ENCODE measurements around the gene PCDH7. TPM values are rescaled to one million over a fixed set of nuclear protein-coding genes. Genes with fewer than 3 reads are reported as not detected.

The PCDH7 gene
- total and polyA plus RNA-seq, 2 donors = 45.3 to 121 TPM

DNA sequence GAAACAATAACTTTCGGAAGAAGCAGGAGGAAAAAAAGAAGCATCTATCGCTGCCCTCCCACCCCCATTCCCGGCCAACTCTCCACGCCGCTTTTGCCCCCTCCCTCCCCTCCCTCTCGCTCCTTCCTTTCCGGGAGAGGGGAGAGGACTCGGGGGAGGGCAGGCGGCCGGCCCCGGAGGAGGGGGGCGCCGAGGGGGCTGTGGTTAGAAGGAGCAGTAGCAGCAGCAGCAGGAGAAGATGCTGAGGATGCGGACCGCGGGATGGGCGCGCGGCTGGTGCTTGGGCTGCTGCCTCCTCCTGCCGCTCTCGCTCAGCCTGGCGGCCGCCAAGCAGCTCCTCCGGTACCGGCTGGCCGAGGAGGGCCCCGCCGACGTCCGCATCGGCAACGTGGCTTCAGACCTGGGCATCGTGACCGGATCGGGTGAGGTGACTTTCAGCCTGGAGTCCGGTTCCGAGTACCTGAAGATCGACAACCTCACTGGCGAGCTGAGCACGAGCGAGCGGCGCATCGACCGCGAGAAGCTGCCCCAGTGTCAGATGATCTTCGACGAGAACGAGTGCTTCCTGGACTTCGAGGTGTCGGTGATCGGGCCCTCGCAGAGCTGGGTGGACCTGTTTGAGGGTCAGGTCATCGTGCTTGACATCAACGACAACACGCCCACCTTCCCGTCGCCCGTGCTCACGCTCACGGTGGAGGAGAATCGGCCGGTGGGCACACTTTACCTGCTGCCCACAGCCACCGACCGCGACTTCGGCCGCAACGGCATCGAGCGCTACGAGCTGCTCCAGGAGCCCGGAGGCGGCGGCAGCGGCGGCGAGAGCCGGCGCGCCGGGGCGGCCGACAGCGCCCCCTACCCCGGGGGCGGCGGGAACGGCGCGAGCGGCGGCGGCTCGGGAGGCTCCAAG is 1.3 kb downstream of the PCDH7 start:
- Histone ChIP-seq H3K4me1 (ENCODE audit: insufficient read depth) (no peaks in the 10 kb centered on the region), H3K4me3 (ENCODE audit: low read depth, low read length) (peak overlapping the region; percentile 67), H3K36me3 (ENCODE audit: insufficient read depth) (no peaks in the 10 kb centered on the region), H3K27ac (ENCODE audit: low read depth) (no peak overlapping the region)
- under 1% methylated on average over 94 of the region's 95 CpGs for WGBS
- no peak for DNase-seq (ENCODE audit: extremely low spot score)

DNA sequence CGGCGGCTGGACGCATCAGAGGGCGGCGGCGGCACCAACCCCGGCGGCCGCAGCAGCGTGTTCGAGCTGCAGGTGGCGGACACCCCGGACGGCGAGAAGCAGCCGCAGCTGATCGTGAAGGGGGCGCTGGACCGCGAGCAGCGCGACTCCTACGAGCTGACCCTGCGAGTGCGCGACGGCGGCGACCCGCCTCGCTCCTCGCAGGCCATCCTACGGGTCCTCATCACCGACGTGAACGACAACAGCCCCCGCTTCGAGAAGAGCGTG is 1.9 kb downstream of the PCDH7 start:
- Histone ChIP-seq H3K4me3 (ENCODE audit: low read depth, low read length) (peak overlapping the region; percentile 67), H3K36me3 (ENCODE audit: insufficient read depth) (no peaks in the 10 kb centered on the region), H3K4me1 (ENCODE audit: insufficient read depth) (no peaks in the 10 kb centered on the region), H3K27ac (ENCODE audit: low read depth) (no peak overlapping the region)
- no peak for DNase-seq (ENCODE audit: extremely low spot score)
- under 1% methylated on average over 38 of the region's 39 CpGs for WGBS

DNA sequence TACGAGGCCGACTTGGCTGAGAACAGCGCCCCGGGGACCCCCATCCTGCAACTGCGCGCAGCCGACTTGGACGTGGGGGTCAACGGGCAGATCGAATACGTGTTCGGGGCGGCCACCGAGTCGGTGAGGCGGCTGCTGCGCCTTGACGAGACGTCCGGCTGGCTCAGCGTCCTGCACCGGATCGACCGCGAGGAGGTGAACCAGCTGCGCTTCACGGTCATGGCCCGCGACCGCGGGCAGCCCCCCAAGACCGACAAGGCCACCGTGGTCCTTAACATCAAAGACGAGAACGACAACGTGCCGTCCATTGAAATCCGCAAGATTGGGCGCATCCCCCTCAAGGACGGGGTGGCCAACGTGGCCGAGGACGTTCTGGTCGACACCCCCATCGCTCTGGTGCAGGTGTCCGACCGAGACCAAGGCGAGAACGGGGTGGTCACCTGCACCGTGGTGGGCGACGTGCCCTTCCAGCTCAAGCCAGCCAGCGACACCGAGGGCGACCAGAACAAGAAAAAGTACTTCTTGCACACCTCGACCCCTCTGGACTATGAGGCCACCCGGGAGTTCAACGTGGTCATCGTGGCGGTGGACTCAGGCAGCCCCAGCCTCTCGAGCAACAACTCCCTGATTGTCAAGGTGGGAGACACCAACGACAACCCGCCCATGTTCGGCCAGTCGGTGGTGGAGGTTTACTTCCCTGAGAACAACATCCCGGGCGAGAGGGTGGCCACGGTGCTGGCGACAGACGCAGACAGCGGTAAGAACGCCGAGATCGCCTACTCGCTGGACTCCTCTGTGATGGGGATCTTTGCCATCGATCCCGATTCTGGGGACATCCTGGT is 2.4 kb downstream of the PCDH7 start:
- no peak for DNase-seq (ENCODE audit: extremely low spot score)
- Histone ChIP-seq H3K4me3 (ENCODE audit: low read depth, low read length) (peak overlapping the region; percentile 67), H3K36me3 (ENCODE audit: insufficient read depth) (no peaks in the 10 kb centered on the region), H3K4me1 (ENCODE audit: insufficient read depth) (no peaks in the 10 kb centered on the region), H3K27ac (ENCODE audit: low read depth) (no peak overlapping the region)
- WGBS = 9% methylated on average over 77 of the region's 77 CpGs

DNA sequence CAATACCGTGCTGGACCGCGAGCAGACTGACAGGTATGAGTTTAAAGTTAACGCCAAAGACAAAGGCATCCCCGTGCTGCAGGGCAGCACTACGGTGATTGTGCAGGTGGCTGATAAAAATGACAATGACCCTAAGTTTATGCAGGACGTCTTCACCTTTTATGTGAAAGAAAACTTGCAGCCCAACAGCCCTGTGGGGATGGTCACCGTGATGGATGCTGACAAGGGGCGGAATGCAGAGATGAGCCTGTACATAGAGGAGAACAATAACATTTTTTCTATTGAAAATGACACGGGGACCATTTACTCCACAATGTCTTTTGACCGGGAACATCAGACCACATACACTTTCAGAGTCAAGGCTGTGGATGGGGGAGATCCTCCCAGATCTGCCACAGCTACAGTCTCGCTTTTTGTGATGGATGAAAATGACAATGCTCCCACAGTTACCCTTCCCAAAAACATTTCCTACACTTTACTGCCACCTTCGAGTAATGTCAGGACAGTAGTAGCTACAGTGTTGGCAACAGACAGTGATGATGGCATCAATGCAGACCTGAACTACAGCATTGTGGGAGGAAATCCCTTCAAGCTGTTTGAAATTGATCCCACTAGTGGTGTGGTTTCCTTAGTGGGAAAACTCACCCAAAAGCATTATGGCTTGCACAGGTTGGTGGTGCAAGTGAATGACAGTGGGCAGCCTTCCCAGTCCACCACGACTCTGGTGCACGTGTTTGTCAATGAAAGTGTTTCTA is 3.2 kb downstream of the PCDH7 start:
- Histone ChIP-seq H3K36me3 (ENCODE audit: insufficient read depth) (no peaks in the 10 kb centered on the region), H3K4me1 (ENCODE audit: insufficient read depth) (no peaks in the 10 kb centered on the region), H3K27ac (ENCODE audit: low read depth) (no peak overlapping the region), H3K4me3 (ENCODE audit: low read depth, low read length) (peak overlapping the region; percentile 67)
- DNase-seq (ENCODE audit: extremely low spot score) = no peak
- WGBS = 31% methylated on average over 15 of the region's 15 CpGs

DNA sequence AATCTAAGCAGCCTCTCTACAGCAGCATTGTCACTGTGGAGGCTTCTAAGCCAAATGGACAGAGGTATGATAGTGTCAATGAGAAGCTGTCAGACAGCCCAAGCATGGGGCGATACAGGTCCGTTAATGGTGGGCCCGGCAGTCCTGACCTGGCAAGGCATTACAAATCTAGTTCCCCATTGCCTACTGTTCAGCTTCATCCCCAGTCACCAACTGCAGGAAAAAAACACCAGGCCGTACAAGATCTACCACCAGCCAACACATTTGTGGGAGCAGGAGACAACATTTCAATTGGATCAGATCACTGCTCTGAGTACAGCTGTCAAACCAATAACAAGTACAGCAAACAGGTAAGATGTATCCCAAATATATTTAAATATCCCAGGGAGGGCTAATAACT is 4.1 kb downstream of the PCDH7 start:
- no peaks in the 10 kb centered on the region for H3K4me1 ChIP-seq (ENCODE audit: insufficient read depth)
- WGBS = 31% methylated on average over 4 of the region's 4 CpGs
- H3K4me3 ChIP-seq (ENCODE audit: low read depth, low read length) = peak overlapping the region; percentile 67
- H3K36me3 ChIP-seq (ENCODE audit: insufficient read depth) = no peaks in the 10 kb centered on the region
- no peak overlapping the region for H3K27ac ChIP-seq (ENCODE audit: low read depth)
- DNase-seq (ENCODE audit: extremely low spot score) = no peak

DNA sequence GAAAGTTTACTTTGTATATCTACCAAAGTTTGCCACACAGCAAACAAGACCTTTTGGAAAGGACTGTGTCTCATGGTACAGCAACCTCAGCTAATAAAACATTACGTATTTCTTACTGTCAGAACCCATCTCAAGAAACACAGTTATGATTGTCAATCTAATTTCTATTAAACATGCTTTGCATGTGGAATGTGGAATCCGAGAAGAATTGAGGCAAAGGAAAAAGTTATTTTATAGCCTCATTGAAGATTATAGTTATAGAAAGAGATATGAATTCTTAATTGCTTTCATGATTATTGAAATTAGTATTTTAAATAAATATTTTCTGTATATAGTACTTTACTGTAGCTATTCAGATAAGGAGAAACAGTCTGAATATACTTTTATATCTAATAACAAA is 5.4 kb downstream of the PCDH7 start:
- H3K27ac ChIP-seq (ENCODE audit: low read depth) = no peak overlapping the region
- no peak for DNase-seq (ENCODE audit: extremely low spot score)
- H3K4me1 ChIP-seq (ENCODE audit: insufficient read depth) = no peaks in the 10 kb centered on the region
- no peak overlapping the region for H3K4me3 ChIP-seq (ENCODE audit: low read depth, low read length)
- no peaks in the 10 kb centered on the region for H3K36me3 ChIP-seq (ENCODE audit: insufficient read depth)
- WGBS = 38% methylated on average over 2 of the region's 2 CpGs

DNA sequence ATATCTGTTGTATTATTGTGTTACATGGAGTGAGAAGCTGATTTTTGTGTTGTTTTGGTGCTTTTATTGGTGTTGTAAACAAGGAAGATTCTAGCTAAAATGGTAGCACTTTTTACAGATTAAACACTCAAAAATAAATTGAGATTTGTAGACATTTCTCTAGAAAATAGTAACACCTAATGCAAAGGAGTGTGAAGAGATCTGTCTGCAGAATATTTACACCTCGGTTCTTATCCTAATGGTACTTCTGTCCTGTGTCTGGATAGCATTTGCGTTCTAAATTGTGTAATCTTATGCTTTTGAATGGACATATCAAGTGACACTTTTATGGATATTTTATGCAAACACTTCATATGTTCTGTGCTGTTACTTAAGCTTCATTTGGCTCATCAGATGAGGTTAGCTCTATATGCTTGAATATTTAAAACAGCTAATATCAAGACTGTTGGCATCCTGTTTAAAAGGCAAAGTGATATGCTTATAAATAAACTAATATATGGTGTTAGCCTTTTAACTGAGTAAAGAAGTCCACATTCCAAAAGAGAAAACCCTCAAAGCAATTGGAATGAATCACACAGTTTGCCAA is 6.0 kb downstream of the PCDH7 start:
- H3K4me1 ChIP-seq (ENCODE audit: insufficient read depth) = no peaks in the 10 kb centered on the region
- H3K27ac ChIP-seq (ENCODE audit: low read depth) = no peak overlapping the region
- no peak overlapping the region for H3K4me3 ChIP-seq (ENCODE audit: low read depth, low read length)
- WGBS = 35% methylated on average over 2 of the region's 2 CpGs
- no peak for DNase-seq (ENCODE audit: extremely low spot score)
- H3K36me3 ChIP-seq (ENCODE audit: insufficient read depth) = no peaks in the 10 kb centered on the region

DNA sequence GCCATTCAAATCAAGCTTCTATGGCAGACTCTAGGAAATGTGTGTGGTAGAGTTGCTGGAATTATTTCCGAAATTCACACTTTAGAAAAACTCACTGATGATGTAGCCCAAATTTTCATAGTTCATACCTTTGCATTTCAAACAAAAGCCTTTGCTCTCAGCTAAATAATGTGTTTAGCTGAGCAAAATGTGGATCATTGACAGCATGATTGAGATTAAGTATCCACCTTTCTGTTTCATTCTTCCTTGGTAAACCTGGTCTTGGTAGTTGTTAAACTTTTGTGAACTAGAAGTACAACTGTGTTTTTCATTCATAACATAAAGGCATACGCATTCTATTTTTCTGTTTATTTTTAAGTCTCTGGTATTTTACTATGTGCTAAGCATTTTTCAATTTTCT is 7.2 kb downstream of the PCDH7 start:
- no peak overlapping the region for H3K4me3 ChIP-seq (ENCODE audit: low read depth, low read length)
- H3K27ac ChIP-seq (ENCODE audit: low read depth) = no peak overlapping the region

DNA sequence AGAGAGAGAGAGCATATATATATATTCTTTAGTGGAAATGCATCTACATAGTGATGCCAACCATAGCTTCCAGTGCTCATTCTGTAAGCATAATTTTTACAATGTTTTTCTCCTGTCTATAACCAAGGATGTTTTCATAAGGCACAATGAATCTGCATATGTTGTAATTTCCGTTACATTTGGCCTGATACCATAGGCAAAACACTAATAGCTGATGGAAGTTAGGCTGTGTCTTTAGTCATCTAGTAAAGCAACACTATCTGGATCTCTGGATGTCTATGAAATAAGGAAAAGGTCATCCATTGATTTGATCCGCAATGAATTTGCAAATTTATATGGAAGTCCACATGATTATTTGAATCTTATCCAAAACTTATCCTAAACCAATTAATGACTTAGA is 8.1 kb downstream of the PCDH7 start:
- Histone ChIP-seq H3K4me3 (ENCODE audit: low read depth, low read length) (no peak overlapping the region), H3K36me3 (ENCODE audit: insufficient read depth) (no peaks in the 10 kb centered on the region), H3K27ac (ENCODE audit: low read depth) (no peak overlapping the region), H3K4me1 (ENCODE audit: insufficient read depth) (no peaks in the 10 kb centered on the region)
- 79% methylated on average over 2 of the region's 2 CpGs for WGBS
- DNase-seq (ENCODE audit: extremely low spot score) = no peak

More for the DNA sequence above, 7.2 kb downstream of the PCDH7 start:
- Histone ChIP-seq H3K36me3 (ENCODE audit: insufficient read depth) (no peaks in the 10 kb centered on the region), H3K4me1 (ENCODE audit: insufficient read depth) (no peaks in the 10 kb centered on the region)
- 68% methylated on average over 2 of the region's 2 CpGs for WGBS
- no peak for DNase-seq (ENCODE audit: extremely low spot score)

DNA sequence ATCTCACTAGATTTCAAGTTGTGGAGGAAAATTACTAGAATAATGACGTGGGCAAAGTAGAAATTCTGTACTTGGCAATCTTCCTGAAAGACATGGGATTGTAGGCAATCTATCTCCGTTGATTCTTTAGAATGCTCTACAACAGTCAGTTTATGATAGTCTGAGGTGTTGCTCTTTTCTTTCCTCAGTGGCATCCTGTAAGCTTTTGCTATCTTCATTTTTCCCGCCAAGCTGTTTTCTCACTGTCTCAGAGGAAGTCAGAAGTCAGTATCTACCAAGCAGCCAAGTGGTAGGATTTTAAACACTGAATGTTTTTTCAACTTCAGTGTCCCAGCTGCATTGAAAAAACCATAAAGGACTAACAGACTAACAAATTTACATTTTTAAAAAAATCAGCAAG is 23.7 kb downstream of the PCDH7 start:
- Histone ChIP-seq H3K4me1 (ENCODE audit: insufficient read depth) (no peaks in the 10 kb centered on the region), H3K36me3 (ENCODE audit: insufficient read depth) (no peaks in the 10 kb centered on the region), H3K27ac (ENCODE audit: low read depth) (no peak overlapping the region), H3K4me3 (ENCODE audit: low read depth, low read length) (no peak overlapping the region)
- no peak for DNase-seq (ENCODE audit: extremely low spot score)
- 40% methylated on average over 3 of the region's 3 CpGs for WGBS

DNA sequence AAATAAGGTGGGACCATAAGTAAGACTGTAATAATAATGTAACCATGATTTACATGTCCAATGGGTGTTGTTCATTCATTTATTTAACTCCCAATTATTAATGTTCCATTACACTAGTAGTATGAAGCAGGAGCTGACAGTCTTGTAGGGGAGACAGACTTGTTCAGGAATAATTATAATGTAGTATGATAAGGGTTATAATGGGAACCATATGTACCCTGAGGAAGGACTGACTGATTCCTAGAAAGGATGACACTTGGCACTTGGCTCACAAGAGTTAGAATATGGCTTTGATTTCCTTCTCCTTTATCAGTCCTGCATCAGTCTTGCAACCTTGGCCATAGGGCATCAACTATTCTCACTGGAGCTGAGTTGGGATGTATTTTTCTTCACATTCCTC is 24.2 kb downstream of the PCDH7 start:
- no peaks in the 10 kb centered on the region for H3K36me3 ChIP-seq (ENCODE audit: insufficient read depth)
- no peaks in the 10 kb centered on the region for H3K4me1 ChIP-seq (ENCODE audit: insufficient read depth)
- no peak for DNase-seq (ENCODE audit: extremely low spot score)
- no peak overlapping the region for H3K27ac ChIP-seq (ENCODE audit: low read depth)
- H3K4me3 ChIP-seq (ENCODE audit: low read depth, low read length) = no peak overlapping the region

DNA sequence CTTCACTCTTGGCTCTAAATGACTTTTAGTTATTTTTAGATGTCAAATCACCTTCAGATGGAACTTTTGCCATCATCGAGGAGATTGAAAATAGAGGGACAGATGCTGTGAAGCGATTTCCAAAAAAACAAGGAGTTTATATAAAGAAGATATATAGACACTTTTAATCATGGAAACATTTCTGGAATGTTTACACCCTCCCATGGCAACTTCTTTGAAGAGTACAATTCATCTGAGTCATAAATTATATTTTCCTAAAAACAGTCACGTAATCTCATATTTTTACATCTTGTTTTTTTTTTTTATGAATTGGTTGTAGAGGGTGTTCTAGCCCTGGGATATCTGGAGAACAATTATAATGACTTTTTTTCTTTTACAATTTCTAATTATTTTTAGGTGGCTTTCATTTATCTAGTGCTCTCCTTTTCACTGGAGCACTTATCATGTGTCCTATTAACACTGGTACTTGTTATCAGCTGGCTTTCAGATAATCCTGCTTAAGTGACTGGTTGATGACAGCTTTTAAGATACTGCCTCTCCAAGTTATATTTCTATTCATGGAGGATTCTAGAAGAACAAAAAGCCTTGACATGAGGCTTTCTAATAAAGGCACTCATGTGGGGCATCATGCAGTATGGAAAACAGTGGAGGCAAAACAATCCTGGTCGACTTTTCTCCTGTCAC is 24.9 kb downstream of the PCDH7 start:
- no peaks in the 10 kb centered on the region for H3K4me1 ChIP-seq (ENCODE audit: insufficient read depth)
- 50% methylated on average over 4 of the region's 4 CpGs for WGBS
- H3K4me3 ChIP-seq (ENCODE audit: low read depth, low read length) = no peak overlapping the region
- no peaks in the 10 kb centered on the region for H3K36me3 ChIP-seq (ENCODE audit: insufficient read depth)
- DNase-seq (ENCODE audit: extremely low spot score) = no peak
- H3K27ac ChIP-seq (ENCODE audit: low read depth) = no peak overlapping the region

DNA sequence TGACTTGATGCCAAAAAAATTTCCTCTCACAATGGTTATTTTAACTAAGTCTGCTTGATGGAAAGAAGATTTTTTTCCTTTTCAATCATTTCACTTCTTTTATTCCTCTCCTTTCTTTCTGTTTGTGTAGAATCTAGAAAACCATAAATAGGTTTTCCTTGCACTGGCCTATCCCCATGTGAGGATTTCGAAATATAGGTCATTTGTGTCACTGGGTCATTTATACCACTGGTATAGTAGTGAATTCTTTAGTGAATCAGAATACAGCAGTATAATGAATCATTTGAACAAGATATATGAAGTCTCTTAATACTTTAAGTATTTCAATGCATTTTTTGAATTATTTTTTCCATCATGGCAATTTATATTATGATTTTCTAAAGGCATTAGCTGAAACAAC is 26.6 kb downstream of the PCDH7 start:
- Histone ChIP-seq H3K4me3 (ENCODE audit: low read depth, low read length) (no peak overlapping the region), H3K27ac (ENCODE audit: low read depth) (no peak overlapping the region), H3K36me3 (ENCODE audit: insufficient read depth) (no peaks in the 10 kb centered on the region), H3K4me1 (ENCODE audit: insufficient read depth) (no peaks in the 10 kb centered on the region)
- 38% methylated on average over 1 of the region's 1 CpG for WGBS
- DNase-seq (ENCODE audit: extremely low spot score) = no peak

Data from urinary bladder (tissue), 4 donors.